HCT116 (cell line): ENCODE results near the gene TOP2B.

Source experiments
- CEBPB ChIP-seq: IDR thresholded peaks from 2 replicates; pipeline ENCODE4 v1.6.1; 2012; ENCODE audit warnings: low read depth
- EZH2 ChIP-seq: fragments of 200-600 bp; sonication (generic); IDR thresholded peaks from 2 replicates; pipeline ENCODE4 v1.6.1; 2017; ENCODE audit warnings: antibody characterized with exemption, mixed run types
- EZH2phosphoT487 ChIP-seq: fragments of 200-600 bp; IDR thresholded peaks from 2 replicates; pipeline ENCODE4 v1.6.1; 2018; ENCODE audit warnings: antibody characterized with exemption, borderline replicate concordance
- POLR2A ChIP-seq: IDR thresholded peaks from 2 replicates; pipeline ENCODE4 v1.7.0; 2011; ENCODE audit warnings: borderline replicate concordance; ENCODE audit not compliant: insufficient read depth, insufficient read length; ENCODE audit errors: extremely low read depth
- POLR2AphosphoS5 ChIP-seq: IDR thresholded peaks from 2 replicates; pipeline ENCODE4 v1.6.1; 2011; ENCODE audit warnings: mild to moderate bottlenecking, low read depth, low read length, moderate library complexity
- RAD21 ChIP-seq: IDR thresholded peaks from 2 replicates; pipeline ENCODE4 v1.6.1; 2012; ENCODE audit warnings: low read depth, mild to moderate bottlenecking
- SIN3A ChIP-seq: IDR thresholded peaks from 2 replicates; pipeline ENCODE4 v1.6.1; 2012; ENCODE audit warnings: low read depth
- YY1 ChIP-seq: IDR thresholded peaks from 2 replicates; pipeline ENCODE4 v1.6.1; 2011; ENCODE audit warnings: low read length, low read depth, moderate library complexity, mild to moderate bottlenecking; ENCODE audit not compliant: insufficient replicate concordance; ENCODE audit errors: extremely low read depth
- ZNF274 ChIP-seq: fragments of 200-500 bp; sonication (Bioruptor generic); IDR thresholded peaks from 2 replicates; pipeline ENCODE4 v1.6.1; 2014; ENCODE audit warnings: mild to moderate bottlenecking, low read depth, low read length, inconsistent platforms
- TF ChIP-seq, protein P1 (sequence below), 3 experiments: fragments of 200-600 bp in 1 of 3; sonication (generic) in 1 of 3; IDR thresholded peaks in 2 of 3; conservative IDR thresholded peaks in 1 of 3; 2 replicates each; pipeline ENCODE4 v1.5.1; 2012 to 2017; ENCODE audit warnings: low read depth in 2 of 3, low read length in 2 of 3, antibody characterized with exemption in 1 of 3, borderline replicate concordance in 1 of 3, control low read depth in 1 of 3, mild to moderate bottlenecking in 1 of 3, mixed read lengths in 1 of 3, mixed run types in 1 of 3, moderate library complexity in 1 of 3; ENCODE audit not compliant: insufficient read depth in 1 of 3

- TF ChIP-seq, protein P1, sequence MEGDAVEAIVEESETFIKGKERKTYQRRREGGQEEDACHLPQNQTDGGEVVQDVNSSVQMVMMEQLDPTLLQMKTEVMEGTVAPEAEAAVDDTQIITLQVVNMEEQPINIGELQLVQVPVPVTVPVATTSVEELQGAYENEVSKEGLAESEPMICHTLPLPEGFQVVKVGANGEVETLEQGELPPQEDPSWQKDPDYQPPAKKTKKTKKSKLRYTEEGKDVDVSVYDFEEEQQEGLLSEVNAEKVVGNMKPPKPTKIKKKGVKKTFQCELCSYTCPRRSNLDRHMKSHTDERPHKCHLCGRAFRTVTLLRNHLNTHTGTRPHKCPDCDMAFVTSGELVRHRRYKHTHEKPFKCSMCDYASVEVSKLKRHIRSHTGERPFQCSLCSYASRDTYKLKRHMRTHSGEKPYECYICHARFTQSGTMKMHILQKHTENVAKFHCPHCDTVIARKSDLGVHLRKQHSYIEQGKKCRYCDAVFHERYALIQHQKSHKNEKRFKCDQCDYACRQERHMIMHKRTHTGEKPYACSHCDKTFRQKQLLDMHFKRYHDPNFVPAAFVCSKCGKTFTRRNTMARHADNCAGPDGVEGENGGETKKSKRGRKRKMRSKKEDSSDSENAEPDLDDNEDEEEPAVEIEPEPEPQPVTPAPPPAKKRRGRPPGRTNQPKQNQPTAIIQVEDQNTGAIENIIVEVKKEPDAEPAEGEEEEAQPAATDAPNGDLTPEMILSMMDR (IDR thresholded peaks at IDR 0.05 in 2 of 3, conservative IDR thresholded peaks at IDR 0.05 in 1 of 3; ENCODE audit: borderline replicate concordance in 1 of 3, insufficient read depth in 1 of 3, low read depth in 2 of 3, low read length in 2 of 3) = no peak
- TF ChIP-seq CEBPB (no peak), RAD21 (no peak), POLR2AphosphoS5 (no peak), EZH2 (no peak), YY1 (no peak), EZH2phosphoT487 (no peak), POLR2A (no peak), SIN3A (no peak), ZNF274 (no peak)
Measured at GRCh38 chr3:25687742-25688141, 23.0 kb upstream of the TOP2B start.
